Measurements from ENCODE around the gene NATD1. TPM values are rescaled to one million over a fixed set of nuclear protein-coding genes. Genes with fewer than 3 reads are reported as not detected.
A peak's percentile ranks its signal among the peaks of the same experiment; 100 is the strongest.

Gene NATD1
- total RNA-seq, 2 experiments from 2014 or later, result 3.0 to 3.2 TPM

DNA sequence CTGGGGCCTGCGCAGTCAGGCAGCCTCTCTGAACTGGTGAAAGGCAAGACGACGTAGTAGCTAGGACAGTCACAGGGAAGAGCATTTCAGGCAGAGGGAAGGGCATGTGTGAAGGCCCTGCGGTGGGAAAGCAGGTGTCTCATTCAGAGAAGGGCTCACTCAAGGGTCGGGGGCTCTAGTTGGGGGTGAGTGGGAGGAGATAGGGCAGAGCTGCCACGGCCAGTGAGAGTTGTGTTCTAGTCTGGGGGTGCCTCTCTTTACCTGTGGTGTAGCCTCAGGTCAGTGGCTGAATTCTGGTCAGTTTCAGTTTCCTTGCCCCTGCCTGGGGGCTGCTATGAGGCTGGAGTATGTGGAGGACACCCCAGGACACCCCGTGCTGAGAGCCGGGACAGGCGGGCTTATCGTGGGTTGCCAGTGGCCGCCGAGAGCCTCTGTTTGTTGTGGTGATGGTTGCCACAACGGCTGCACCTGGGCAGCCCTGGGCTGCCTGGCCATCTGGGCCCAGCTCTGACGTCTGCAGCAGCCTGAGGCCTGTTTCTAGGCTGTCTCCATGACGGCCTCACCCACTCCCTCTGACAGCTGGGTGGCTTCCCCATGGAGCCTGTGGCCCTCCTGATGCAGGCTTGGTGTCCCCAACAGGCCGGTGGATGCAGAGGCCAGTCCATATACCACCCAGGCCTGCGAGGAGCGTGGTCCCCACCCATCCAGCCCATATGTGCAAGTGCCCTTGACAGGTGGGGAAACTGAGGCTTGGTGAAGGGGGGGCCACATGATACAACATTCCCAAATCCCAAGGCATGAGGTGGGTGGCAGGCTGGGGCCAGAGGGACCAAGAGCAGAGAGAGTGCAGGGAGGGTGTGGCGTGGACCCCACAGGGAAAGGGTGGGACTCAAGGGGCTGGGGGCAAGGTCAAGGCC, 42.1 kb upstream of the NATD1 start:
- peaks cover 2% of the 10 kb centered on the region for H3K9me3 Mint-ChIP-seq
- H3K4me3 Mint-ChIP-seq, result no peak overlapping the region
- ChIA-PET CTCF (interaction anchor here (0.6 to 0.9 kb wide), 2 partner anchors 15 to 209 kb away, joined by 3 to 4 read pairs; no protein-coding TSS in a partner anchor), POLR2A (no interaction called here)
- no peak for DNase-seq
- peaks cover 5% of the 10 kb centered on the region for H3K36me3 Mint-ChIP-seq (ENCODE audit: low read depth)
- peaks cover 8% of the 10 kb centered on the region for H3K4me1 Mint-ChIP-seq
- H3K27ac Mint-ChIP-seq, result peak overlapping the region; percentile 42
- H3K27me3 Mint-ChIP-seq, result no peaks in the 10 kb centered on the region

- Mint-ChIP-seq H3K27ac (no peak overlapping the region), H3K4me3 (no peak overlapping the region)
- POLR2A ChIA-PET, result no interaction called here
Measured at GRCh38 chr17:21294321-21295035, 41.3 kb upstream of the NATD1 start.

GRCh38 chr17:21293831-21294210, 40.6 kb upstream of the NATD1 start:
- H3K9me3 Mint-ChIP-seq, result peaks cover 2% of the 10 kb centered on the region
- H3K27me3 Mint-ChIP-seq, result no peaks in the 10 kb centered on the region
- CTCF ChIA-PET, result interaction anchor here (0.6 kb wide), 1 partner anchor 73 kb away, joined by 3 read pairs; no protein-coding TSS in a partner anchor
- H3K4me3 Mint-ChIP-seq, result no peak overlapping the region
- no peak for DNase-seq
- peaks cover 12% of the 10 kb centered on the region for H3K4me1 Mint-ChIP-seq
- H3K36me3 Mint-ChIP-seq (ENCODE audit: low read depth), result peaks cover 2% of the 10 kb centered on the region
- H3K27ac Mint-ChIP-seq, result no peak overlapping the region
- POLR2A ChIA-PET, result no interaction called here

More at GRCh38 chr17:21294321-21295035, 41.3 kb upstream of the NATD1 start:
- H3K9me3 Mint-ChIP-seq, result peaks cover 2% of the 10 kb centered on the region
- CTCF ChIA-PET, result interaction anchor here (0.6 to 0.9 kb wide), 2 partner anchors 14 to 74 kb away, joined by 3 read pairs; no protein-coding TSS in a partner anchor
- peaks cover 5% of the 10 kb centered on the region for H3K36me3 Mint-ChIP-seq (ENCODE audit: low read depth)
- DNase-seq, result no peak
- no peaks in the 10 kb centered on the region for H3K27me3 Mint-ChIP-seq
- H3K4me1 Mint-ChIP-seq, result peaks cover 10% of the 10 kb centered on the region

- Mint-ChIP-seq H3K9me3 (peaks cover 2% of the 10 kb centered on the region), H3K27me3 (no peaks in the 10 kb centered on the region), H3K36me3 (ENCODE audit: low read depth) (peaks cover 2% of the 10 kb centered on the region), H3K27ac (no peak overlapping the region), H3K4me1 (peaks cover 18% of the 10 kb centered on the region), H3K4me3 (no peak overlapping the region)
- no peak for DNase-seq
- ChIA-PET POLR2A (no interaction called here), CTCF (no interaction called here)
Measured at GRCh38 chr17:21292867-21293830, 39.9 kb upstream of the NATD1 start.

DNA sequence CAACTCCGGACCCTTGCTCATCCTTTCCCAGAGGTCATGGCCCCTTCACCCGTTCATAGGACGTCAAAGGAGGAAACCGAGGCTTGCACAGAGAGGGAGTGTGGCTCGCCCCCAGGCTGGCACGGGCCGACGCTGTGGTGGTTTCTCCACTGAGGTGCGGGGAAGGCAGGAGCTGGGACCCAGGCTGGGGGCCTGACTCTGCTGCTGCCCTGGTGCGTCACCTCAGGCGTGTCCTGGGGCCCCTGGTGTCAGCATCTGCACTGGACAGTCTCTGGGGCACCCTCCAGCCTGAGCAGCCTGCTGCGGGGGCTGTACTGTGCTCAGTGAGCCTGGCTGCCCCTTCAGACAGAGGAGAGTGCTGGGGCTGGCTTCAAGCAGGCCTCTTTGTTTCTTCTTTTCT, 38.7 kb upstream of the NATD1 start:
- Mint-ChIP-seq H3K27ac (no peak overlapping the region), H3K4me1 (peaks cover 31% of the 10 kb centered on the region), H3K36me3 (ENCODE audit: low read depth) (peaks cover 2% of the 10 kb centered on the region), H3K27me3 (no peaks in the 10 kb centered on the region), H3K9me3 (peaks cover 2% of the 10 kb centered on the region), H3K4me3 (no peak overlapping the region)
- DNase-seq, result no peak
- CTCF ChIA-PET, result no interaction called here
- POLR2A ChIA-PET, result no interaction called here

GRCh38 chr17:21291357-21291756, 38.1 kb upstream of the NATD1 start:
- H3K36me3 Mint-ChIP-seq (ENCODE audit: low read depth), result peaks cover 3% of the 10 kb centered on the region
- DNase-seq, result no peak
- CTCF ChIA-PET, result interaction anchor here (2.2 kb wide), 1 partner anchor 12 kb away, joined by 10 read pairs; no protein-coding TSS in a partner anchor
- H3K27ac Mint-ChIP-seq, result no peak overlapping the region
- H3K4me1 Mint-ChIP-seq, result peaks cover 36% of the 10 kb centered on the region
- H3K9me3 Mint-ChIP-seq, result peaks cover 2% of the 10 kb centered on the region
- no peaks in the 10 kb centered on the region for H3K27me3 Mint-ChIP-seq
- POLR2A ChIA-PET, result no interaction called here
- no peak overlapping the region for H3K4me3 Mint-ChIP-seq

DNA sequence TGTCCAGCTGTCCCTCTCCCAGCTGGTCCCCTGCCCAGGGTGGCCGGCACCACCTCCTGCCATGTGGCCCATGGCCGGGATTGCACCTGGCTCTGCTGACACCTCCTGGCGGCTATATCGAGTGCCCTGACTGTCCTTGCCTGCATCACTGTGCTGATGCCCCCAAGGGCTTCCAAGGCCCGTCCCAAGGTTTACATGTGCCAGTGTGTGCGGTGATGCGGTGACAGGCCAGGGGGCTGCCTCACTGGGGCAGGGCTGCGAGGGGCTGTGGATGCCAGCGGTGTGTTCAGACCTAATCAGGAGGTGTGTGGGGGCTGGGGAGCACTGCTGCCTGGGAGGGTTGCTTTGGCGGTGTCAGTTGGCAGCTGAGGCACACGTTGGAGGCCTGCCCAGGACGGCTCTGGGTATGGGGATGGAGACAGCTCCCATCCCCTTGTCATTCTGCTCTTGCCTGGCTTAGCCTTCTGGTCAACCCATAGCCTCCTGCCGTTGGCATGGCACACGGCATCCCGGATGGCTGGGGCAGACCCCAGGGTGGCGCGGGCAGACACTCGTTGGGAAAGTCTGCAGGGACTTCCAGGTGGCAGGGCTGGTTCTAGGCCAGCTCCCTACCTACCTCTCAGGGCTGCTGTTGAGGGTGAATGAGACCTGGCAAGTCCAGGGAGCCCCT, 36.8 kb upstream of the NATD1 start:
- ChIA-PET CTCF (interaction anchor here (1.1 to 2.2 kb wide), 3 partner anchors 11 to 167 kb away, joined by 3 to 10 read pairs (median 3); no protein-coding TSS in a partner anchor), POLR2A (no interaction called here)
- Mint-ChIP-seq H3K4me1 (peaks cover 43% of the 10 kb centered on the region), H3K27ac (no peak overlapping the region), H3K36me3 (ENCODE audit: low read depth) (peaks cover 11% of the 10 kb centered on the region), H3K9me3 (no peaks in the 10 kb centered on the region), H3K4me3 (no peak overlapping the region), H3K27me3 (no peaks in the 10 kb centered on the region)
- DNase-seq, result no peak

DNA sequence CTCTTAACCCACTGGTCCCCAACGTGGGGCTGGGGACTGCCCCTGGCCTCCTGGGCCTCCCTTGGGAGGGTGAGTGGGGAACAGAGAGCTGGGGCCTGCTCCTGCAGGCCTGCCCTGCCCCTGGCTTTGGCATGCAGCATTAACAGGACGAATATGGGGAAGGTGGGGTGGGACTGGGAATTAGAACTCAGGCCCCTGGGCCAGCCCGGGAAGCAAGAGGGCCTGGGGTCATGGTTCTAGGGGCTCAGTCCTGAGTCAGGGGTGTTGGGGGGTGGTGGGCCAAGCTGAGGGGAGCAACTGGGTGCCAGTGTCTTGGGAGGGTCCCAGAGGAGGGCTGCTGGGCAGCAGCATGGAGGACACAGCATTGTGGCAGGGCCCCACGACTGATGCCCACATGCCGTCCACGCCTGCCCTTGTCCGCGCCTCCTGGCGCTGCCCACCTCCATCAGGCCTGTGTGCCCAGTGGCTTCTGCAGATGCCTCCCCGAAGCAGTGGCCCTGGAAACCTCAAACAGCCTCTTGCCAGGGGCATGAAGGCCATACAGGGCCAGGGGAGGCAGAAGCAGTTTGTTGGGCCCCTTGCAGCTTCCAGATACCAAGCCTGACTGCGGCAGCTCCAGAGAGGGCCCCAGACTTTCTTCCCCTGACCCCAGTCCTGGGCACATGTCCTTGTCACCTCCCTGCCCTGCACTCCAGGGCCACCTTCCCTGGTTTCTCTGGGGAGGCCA, 36.1 kb upstream of the NATD1 start:
- CTCF ChIA-PET, result interaction anchor here (1.1 to 2.2 kb wide), 3 partner anchors 10 to 168 kb away, joined by 3 to 10 read pairs (median 3); no protein-coding TSS in a partner anchor
- POLR2A ChIA-PET, result no interaction called here
- no peaks in the 10 kb centered on the region for H3K27me3 Mint-ChIP-seq
- peaks cover 11% of the 10 kb centered on the region for H3K36me3 Mint-ChIP-seq (ENCODE audit: low read depth)
- H3K9me3 Mint-ChIP-seq, result no peaks in the 10 kb centered on the region
- DNase-seq, result no peak
- no peak overlapping the region for H3K27ac Mint-ChIP-seq
- peaks cover 41% of the 10 kb centered on the region for H3K4me1 Mint-ChIP-seq
- no peak overlapping the region for H3K4me3 Mint-ChIP-seq

DNA sequence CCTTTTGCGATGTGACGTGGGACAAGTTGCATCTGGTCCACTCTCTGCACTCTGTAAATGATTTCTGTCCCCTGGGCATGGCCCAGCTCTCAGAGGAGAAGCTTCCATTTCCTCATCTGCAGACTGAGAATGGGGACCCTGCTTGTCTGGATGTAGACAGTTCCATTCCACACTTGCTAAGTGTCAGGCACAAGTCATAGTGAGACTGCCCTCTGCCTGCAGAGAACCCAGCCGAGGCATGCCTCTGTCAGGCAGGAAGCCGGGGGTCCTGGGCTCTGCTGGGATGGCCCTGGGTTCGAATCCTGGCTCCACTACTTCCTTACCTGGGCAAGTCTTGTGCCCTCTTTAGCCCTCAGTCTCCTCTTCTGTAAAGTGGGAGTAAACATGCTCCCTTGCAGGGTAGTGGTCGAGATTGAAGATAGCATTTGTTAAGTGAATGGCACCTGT, 35.4 kb upstream of the NATD1 start:
- ChIA-PET POLR2A (no interaction called here), CTCF (interaction anchor here (0.9 to 1.5 kb wide), 3 partner anchors 9 to 34 kb away, joined by 3 to 5 read pairs (median 3); no protein-coding TSS in a partner anchor)
- peak; percentile 34 for DNase-seq
- Mint-ChIP-seq H3K4me1 (peaks cover 41% of the 10 kb centered on the region), H3K36me3 (ENCODE audit: low read depth) (peaks cover 11% of the 10 kb centered on the region), H3K9me3 (no peaks in the 10 kb centered on the region), H3K4me3 (peak overlapping the region; percentile 97), H3K27me3 (no peaks in the 10 kb centered on the region), H3K27ac (peak overlapping the region; percentile 93)

DNA sequence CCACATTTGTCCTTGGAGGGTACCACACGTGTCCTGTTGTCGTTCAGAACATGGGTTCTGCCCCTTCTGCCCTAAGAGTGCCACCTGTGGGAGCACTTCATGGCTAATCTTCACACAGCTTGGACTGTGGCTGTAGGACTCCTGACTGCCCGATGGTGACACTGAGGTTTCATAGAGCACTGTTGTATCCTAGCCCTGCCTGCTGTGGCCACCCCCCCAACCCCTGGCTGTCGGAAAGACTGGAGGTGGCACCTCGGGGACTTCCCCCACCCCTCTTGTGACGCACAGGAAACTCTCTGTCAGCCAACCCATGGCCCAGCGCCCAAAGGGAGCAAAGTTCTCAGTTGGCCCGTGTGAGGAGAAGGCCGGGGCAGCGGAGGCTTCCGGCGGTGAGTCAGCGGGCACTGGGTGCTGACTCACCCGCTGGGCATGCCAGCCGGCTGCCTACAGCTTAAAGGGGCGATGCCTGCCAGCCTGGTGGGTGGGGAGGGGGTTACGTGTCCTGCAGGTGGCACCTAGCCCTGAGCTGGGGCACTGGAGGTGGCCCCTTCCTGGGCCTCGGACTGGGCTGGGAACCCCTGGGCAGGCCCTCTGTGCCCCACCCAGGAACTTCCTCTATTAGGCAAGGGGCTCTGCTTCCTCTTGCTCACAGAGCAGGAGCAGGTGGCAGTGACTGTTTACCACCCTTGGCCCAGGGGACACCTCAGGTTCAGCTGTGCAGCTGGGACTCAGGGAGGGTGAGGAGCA, 34.7 kb upstream of the NATD1 start:
- H3K4me3 Mint-ChIP-seq, result peak overlapping the region; percentile 97
- POLR2A ChIA-PET, result no interaction called here
- H3K27me3 Mint-ChIP-seq, result no peaks in the 10 kb centered on the region
- peaks cover 48% of the 10 kb centered on the region for H3K4me1 Mint-ChIP-seq
- no peaks in the 10 kb centered on the region for H3K9me3 Mint-ChIP-seq
- peaks cover 11% of the 10 kb centered on the region for H3K36me3 Mint-ChIP-seq (ENCODE audit: low read depth)
- CTCF ChIA-PET, result interaction anchor here (0.6 to 1.5 kb wide), 4 partner anchors 8 to 169 kb away, joined by 3 to 5 read pairs (median 4); no protein-coding TSS in a partner anchor
- peak; percentile 95 for DNase-seq
- H3K27ac Mint-ChIP-seq, result peak overlapping the region; percentile 93
